ENCODE measurements around the gene ELMOD3. TPM values are rescaled to one million over a fixed set of nuclear protein-coding genes. Genes with fewer than 3 reads are reported as not detected.
"Not testable (repeated sequence)": the region's sequence is repeated elsewhere in the genome, so short reads cannot be mapped to it uniquely, and the experiment has no call there.

The ELMOD3 gene
- total RNA-seq, result 10.0 and 12.3 TPM in 2 replicates

DNA sequence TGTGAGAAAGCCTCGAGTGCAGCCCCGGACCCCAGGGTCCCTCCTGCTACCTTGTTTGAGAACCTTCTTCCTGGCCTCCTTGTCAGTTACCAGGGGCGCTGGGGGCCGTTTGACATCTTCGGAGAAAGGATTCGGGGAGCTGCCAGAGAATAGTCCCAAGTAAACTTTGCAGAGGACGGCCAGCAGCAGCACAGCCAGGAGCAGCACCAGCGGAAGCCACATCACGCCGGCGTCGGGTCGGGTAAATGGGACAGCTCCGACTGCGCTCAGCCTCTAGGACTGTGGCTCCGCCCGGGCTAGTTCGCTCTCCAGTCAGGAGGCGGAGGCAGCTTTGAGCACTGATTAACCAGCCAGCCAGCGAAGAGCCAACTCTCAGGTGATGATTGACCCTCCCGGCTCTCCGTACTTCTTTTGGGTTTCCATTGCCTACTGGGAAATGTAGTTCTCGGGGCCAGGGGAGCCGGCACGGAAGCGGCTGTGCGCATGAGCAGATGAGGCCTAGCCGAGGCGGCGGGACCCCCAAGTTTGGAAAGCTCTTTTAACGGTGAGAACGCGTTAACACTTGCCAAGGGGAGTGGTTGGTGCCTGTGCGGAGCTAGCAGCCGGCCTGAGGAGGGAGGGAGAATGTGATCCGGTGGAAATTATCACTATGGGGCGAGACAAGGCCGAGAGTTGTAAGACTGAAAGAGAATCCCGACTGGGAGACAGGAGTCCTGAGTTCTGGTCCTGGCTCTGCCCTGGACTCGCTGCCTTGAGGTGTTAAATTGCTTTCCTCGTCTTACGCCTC lies at the start of gene ELMOD3, which contains the start of gene RETSAT:
TSS of gene ELMOD3 (plus strand) at position 484 of the 787 bp plus-strand sequence. CDS start 2,430 bp downstream, outside the sequence.
TSS of gene RETSAT (minus strand) at position 243 of the 787 bp plus-strand sequence. CDS start at position 222, 21 bp downstream.
- peak; percentile 100 for DNase-seq

DNA sequence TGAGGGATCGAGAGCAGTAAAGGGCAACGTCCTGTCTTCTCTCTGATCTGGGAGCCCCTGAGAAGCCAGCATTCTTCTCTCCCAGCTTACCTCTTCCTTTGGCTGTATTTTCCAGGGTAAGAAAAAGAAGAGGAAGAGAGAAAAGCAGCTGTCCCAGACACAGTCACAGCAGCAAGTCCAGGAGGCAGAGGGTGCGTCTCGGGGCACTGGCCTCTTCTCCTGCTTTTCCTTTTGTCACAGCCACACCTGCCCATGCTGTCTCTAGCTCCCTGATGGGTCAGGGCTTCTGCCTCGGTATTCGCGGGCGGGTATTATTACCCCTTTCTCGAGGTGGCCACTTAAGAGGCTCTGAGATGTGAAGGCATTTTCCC lies 47.1 kb upstream of the ELMOD3 start:
- no peak for DNase-seq

DNA sequence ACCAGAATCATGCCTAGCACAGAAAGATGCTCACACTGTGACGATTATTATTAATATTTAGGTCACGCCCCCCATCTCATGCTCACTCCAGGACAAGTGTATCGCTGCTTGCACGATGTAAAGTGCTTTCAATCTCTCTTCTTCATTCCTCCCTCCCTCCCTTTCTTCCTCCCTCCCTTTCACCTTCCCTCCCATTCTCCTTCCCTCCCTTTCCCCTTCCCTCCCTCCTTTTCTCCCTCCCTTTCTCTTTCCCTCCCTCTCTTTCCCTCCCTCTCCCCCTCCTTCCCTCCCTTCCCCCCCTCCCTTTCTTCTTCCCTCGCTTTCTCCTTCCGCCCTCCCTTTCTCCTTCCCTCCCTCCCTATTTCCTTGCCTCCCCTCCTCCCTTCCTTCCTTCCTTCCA lies 46.4 kb upstream of the ELMOD3 start:
- DNase-seq, result no peak

DNA sequence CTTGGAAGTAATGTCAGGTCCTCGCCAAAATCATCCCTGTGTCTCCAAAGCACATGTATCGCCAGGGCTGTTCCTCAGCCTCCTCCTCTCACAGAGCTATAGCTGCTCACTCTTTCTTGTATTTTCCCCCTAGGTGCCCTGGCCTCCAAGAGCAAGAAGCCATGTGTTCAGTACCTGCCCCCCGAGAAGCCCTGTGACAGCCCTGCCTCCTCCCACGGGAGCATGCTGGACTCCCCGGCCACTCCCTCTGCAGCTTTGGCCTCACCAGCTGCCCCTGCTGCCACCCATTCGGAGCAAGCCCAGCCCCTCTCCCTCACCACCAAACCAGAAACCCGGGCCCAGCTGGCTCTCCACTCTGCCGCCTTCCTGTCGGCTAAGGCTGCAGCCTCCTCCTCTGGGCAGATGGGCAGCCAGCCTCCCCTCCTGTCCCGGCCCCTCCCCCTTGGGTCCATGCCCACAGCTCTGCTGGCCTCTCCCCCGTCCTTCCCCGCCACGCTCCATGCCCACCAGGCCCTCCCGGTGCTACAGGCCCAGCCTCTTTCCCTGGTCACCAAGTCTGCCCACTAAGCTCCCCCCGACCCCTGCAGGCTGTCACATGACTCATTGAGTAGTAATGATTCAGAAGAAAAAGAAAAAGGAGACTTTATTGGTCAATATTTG lies 45.5 kb upstream of the ELMOD3 start:
- DNase-seq, result peak; percentile 52

DNA sequence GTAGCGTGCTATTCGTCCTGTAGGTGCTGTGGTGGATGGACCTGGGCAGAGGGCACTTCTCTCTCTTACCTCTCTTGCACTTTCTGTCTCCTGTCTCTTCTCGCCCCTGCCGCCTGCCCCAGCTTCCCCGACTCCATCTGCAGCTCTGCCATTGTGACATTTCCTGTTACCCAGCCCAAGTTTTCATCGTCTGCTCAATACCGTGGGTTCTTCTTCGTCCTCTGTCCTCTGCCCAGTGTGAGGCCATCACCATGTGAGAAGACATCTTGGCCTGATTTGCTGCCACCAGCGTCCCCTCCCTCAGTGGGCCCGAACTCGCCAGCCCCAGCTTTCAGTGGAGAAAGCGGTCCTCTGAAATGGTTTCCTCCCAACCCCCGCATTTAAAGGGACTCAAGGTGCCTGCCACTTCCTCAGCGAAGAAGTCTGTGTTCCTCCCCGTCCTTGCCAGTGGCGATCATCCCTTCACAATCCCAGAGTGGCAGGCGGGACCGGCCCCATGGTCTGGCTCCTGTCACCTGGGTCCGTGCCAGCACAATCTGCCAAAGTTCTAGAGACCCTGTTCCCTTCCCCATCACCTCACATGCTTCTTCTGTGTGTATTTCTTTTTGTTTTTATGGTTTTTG lies 44.8 kb upstream of the ELMOD3 start:
- no peak for DNase-seq

DNA sequence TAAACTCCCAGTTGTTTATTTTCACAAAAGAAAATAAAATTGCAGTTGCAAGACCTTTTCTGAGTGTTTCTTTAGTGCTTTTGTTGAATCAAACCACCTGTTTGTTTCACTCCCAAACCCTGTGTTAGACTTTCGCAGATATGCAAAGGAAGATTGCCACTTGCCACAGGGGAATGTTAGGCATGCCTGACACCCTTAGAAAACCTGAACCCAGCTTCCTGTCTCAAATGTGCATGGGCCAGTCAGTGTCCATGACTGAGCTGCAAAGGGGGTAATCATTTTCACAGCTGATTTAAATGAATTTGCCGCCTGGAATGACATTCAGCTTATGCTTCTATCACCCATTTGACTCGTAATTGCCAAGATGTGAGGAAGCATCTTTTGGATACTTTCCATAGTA lies 44.2 kb upstream of the ELMOD3 start:
- DNase-seq, result no peak

DNA sequence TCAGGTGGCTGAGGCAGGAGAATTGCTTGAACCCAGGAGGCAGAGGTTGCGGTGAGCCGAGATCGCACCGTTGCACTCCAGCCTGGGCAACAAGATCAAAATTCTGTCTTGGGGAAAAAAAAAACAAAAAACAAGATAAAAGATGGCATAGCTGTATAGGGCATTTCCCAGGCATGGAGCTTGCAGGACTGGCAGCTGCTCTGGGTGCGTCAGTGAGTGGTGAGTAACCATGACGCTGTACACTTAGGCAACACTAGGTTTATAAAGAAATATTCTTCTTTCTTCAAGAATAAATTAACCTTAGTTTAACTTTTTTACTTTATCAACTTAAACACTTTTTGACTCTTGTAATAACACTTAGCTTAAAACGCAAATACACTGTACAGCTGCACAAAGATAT lies 42.2 kb upstream of the ELMOD3 start:
- DNase-seq, result no peak

DNA sequence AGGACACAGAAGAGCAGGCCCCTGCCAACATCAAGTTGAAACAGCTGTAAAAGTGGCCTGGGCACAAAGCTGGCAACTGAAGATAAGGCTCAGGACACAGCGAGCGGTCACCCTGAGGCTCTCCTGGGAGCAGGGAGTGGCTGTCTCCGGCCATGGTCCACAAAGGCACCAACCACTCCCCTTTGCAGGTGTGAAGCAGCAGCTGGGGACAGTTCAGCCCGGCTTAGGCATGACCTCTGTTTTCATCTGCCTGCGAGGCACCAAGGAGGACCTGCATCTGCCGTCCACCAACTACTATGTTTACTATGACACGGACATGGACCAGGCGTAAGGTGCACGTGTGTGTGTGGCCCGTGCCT lies 39.7 kb upstream of the ELMOD3 start:
- no peak for DNase-seq

DNA sequence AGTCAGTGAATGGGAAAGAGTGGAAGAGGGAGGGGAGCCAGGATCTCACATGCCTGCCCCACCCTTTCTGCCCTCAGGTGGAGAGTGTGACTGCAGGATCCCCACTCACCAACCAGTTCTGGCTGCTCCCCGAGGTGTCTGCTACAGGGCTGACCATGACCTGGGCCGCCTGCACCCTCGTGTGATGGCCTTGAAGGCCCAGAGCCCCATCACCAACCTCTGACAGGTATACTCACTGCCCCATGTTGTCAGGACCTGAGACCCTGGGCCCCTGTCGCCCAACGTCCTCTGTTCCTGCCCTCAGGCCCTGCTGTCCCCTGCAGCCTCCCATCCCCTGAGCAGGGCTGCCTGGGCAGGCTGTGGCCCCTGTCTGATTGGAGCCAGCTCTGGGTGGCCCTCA lies 38.6 kb upstream of the ELMOD3 start:
- not testable (repeated sequence) for DNase-seq

DNA sequence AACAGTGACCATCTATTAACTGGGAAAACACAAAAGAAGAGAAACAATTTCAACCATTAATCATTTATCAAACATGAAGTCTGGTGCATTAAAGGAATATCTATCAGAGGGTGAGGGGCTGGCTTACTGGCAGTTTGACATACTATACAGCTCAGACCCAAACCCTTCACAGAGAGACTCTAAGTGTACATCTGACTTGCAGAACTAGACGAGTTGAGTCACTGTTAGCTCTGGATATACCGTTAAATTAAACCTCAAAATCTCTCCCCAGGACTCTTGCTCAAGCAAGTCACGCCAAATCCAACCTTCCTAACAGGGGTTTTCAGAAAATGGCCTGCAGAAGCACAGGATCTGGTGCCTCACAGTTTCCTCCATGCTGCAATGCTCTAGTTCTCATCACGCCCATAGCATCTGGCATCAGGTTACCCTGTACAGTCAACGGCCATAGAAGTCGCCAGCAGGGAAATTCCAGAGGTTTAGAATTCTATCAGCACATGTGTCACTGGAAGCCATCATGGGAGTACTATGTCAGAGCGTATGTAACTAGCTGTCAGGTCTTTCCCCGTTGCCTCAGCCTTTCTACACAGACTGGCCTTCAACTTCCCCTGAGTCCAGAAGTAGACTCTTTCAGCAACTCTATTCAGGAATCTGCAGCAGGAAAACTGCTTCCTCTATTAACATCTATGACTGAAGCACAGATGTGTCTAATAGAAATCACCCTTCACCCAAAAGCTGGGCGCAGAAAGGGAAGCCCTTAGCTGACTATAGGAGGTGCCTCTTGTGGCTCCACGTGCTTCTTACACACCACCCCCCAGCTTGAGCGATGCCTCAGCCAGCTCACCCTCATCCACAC lies 36.1 kb upstream of the ELMOD3 start:
- peak; percentile 23 for DNase-seq

DNA sequence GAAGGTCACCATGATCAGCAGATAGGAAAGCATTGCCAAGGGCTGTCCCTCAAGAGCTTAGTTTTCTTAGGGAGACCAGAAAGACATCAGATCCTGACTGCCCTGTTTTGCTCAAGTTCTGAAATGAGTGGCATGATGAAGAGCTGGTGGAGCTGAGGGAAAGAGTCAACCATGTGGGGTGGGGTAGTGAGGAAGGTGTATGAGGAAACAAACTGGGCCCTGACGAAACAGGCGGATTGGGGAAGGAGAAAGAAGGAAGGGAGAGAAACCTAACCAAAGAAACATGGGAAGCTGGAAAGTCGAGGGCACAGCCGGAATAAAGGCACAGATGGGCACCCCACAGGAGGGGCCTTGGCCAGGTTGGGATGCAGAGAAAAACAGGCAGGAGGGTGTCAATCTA lies 34.8 kb upstream of the ELMOD3 start:
- no peak for DNase-seq

DNA sequence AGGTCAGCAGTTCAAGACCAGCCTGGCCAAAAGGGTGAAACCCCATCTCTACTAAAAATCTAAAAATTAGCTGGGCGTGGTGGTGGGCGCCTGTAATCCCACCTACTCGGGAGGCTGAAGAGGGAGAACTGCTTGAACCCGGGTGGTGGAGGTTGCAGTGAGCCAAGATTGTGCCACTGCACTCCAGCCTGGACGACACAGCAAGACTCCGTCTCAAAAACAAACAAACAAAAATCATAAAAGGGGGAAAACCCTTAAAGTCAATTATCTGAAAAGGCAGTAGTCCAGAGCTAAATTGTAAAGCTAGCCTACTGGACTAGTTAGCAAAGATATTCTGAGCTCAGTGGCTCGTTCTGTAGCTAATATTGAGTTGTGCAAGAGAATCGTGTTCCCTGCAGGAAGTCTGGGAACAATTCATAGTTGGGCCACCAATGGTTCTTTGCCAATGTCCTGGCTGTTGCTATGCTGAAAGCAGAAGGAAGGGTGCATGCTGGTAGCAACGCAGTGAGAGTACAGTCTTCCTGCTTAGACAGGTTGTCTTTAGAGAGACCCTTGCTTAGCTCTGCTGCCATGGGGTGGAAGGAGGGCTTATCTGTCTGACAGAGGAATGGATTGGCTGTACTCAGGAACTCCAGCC lies 31.1 kb upstream of the ELMOD3 start:
- DNase-seq, result no peak

DNA sequence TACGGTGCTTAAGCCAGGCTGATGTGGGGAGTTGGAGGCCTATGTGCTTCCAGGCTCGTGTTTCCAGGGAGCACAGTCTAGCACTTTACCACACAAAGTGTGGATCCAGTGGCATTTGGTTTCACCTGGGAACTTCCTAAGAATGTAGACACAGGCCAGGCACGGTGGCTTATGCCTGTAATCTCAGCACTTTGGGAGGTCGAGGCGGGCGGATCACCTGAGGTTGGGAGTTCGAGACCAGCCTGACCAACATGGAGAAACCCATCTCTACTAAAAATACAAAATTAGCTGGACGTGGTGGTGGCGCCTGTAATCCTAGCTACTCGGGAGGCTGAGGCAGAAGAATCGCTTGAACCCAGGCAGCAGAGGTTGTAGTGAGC lies 30.6 kb upstream of the ELMOD3 start:
- not testable (repeated sequence) for DNase-seq

DNA sequence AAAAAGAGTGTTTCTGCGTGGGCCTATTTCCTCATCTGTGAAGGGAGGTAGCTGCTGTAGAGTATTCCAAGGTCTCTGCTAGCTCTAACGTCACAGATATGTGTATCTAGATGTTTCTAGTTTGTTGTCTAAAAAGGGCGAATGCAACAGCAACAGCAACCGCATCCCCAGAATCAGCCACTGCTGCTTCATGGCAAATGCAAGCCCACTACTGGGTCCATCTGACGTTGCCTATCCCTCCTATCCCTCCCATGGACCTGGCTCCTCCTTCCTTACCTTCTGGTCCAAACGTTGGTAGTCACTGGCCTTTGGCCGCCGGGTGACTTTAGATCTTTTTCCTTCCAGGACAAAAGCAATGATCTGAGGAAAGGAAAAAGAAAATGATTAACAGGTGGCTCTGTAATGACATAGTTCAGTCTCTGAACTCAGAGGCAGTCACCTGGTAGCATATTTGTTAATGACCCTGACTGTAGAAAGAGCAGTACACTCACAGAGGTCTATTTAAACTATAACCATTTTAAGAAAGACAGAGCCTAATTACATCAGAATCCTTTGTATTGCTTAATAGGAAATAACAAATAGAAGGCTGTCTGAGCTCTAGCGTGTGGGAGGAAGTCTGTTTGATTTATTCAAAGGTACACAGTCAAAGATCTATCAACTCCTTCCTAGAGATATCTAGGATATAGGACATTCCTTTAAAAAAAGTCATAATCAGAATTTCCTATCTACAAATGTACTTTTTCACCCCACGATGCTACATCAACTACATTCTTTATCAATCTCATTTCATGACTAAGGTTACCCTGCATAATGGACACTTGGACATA lies 29.7 kb upstream of the ELMOD3 start:
- peak; percentile 62 for DNase-seq

DNA sequence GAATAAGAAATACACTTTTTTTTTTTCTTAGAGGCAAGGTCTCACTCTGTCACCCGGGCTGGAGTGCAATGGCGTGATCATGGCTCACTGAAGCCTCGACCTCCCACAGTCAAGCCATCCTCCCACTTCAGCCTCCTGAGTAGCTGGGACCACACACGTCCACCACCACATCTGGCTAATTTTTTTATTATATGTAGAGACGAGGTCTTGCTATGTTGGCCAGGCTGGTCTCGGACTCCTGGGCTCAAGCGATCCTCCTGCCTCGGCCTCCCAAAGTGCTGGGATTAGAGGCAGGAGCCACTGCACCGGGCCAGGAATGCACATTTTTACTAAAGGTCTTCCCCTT lies 29.1 kb upstream of the ELMOD3 start:
- DNase-seq, result no peak

DNA sequence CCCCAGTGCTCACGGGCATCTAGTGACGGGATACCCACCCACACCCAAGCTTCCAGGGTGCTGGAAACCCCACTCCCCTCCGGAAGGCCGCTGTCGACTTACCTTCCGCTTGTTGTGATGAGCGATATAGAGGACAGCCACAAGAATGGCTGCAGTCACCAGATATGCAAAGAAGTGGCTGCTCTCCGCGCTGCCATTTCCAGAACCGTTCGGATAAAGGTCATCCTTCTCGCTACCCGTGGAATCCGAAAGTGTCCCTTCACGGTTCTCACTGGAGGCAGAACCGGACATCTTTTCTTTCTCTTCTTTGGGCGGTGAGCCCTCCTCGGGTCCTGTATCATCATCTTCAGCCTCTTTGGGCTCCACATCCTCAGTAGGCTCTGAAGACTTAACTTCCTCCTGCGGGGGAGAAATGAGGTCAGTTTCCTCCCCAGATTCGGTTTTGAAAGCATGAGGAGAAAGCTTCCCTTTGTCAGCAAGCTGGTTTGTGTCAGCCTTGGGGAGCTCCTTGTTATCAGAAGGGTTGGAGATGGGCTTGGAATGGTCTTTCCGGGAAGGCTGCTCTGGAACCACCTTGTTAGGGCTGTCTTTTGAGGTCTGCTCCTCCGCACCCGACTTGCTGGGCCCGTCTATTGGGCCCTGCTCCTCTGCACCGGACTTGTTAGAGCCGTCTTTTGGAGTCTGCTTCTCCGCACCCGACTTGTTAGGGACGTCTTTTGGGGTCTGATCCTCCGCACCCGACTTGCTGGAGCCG lies 28.0 kb upstream of the ELMOD3 start:
- DNase-seq, result peak; percentile 67

DNA sequence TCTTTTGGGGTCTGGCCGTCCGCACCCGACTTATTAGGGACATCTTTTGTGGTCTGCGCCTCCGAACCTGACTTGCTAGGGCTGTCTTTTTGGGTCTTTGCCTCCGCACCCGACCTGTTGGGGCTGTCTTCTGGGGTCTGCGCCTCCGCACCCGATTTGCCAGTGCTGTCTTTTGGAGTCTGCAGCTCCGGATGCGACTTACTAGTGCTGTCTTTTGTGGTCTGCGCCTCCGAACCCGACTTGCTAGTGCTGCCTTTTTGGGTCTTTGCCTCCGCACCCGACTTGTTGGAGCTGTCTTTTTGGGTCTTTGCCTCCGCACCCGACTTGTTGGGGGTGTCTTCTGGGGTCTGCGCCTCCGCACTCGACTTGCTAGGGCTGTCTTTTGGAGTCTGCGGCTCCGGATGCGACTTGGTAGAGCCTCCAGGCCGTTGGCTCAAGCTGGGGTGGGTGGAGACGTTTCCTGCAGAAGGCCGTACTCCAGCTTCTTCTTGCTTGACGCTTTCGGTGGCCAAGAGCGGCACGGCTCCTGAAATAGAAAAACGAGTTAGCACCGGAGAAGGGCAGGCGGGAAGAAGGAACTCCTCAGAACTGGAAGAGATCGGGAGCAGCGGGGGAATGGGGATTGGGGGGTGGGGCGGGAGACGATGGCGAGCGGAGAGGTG lies 27.3 kb upstream of the ELMOD3 start:
- peak; percentile 65 for DNase-seq

DNA sequence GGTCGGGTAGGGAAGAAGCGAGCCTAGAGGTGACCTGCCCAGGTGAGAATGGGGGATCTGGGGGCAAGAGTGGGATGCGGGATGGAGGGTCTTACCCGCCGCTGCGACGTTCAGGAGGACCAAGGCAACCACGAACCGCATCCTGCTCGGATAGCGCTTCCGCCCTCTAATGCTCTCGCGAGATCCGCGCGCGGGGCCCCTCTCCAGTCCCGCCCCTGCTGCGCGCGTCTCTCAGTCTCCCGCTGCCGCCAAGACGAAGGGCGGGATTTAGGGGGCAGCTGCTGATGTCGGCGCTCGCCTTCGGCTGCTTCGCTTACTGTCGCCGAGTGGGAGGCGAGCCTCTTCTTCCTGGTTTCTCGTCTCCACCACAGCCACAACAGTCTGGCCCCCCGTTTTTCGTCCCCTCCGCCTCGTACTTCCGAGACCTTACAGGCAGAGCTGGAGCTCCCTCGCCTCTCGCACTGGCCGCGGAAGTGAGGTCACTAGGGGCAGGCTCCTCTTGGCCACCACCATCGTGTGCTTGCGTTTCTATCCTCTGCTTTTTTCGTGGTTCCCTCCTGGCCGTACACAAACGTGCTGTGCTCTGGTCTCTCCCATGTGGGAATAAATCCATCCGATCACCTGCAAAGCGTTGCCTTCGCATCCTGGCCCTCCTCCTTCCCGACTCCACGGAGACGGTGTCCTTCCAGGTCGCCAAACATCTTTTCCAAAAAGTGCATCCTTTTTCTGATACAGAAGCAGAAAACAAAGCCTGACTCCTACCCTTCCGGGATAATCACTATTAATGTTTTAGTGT lies 26.5 kb upstream of the ELMOD3 start, which contains the start of gene TGOLN2:
TSS of gene TGOLN2 (minus strand) at position 168 of the 796 bp plus-strand sequence. CDS start at position 141, 27 bp downstream.
- DNase-seq, result peak; percentile 94

DNA sequence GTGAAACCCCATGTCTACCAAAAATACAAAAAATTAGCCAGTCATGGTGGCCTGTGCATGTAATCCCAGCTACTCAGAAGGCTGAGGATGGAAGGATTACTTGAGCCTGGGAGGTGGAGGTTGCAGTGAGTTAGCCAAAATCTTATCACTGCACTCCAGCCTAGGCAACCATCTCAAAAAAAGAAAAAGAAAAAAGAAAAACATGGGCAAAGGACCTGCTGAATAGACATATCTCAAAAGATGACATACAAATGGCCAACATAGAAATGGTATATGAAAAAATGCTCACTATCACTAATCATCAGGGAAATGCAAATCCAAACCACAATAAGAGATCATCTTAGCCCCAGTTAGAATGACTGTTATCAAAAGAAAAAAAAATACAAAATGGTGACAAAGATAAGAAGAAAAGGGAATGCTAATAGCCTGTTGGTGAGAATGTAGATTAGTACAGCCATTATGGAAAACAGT lies 25.4 kb upstream of the ELMOD3 start:
- no peak for DNase-seq
